Natural killer cell (primary cell): ENCODE measurements around the gene RHEX. TPM values are rescaled to one million over a fixed set of nuclear protein-coding genes. Genes with fewer than 3 reads are reported as not detected.
A peak's percentile ranks its signal among the peaks of the same experiment; 100 is the strongest.

Experiments
- ATAC-seq, 3 donors: fragments of 150-1000 bp in 2 of 3; fragments of 200-7000 bp in 1 of 3; cut with Tn5 transposase; 1 replicate in 1 of 3; 2 replicates in 2 of 3; pipeline ENCODE4 v1.10.0; 2021; ENCODE audit warnings: mild to moderate bottlenecking in 2 of 3, moderate library complexity in 2 of 3
- DNase-seq, 2 donors: peaks; one replicate each; pipeline versions ENCODE4 v3.0.0 to v3.0.0-alpha.2; 2013 to 2021; ENCODE audit warnings: mixed read lengths in 1 of 2
- H3K27ac ChIP-seq: one replicate; pipeline ENCODE4 v1.5.1; 2013; ENCODE audit warnings: mild to moderate bottlenecking, low read length
- H3K27me3 ChIP-seq: one replicate; pipeline ENCODE4 v1.6.1; 2013; ENCODE audit warnings: low read length; ENCODE audit not compliant: control insufficient read depth, insufficient read depth
- H3K36me3 ChIP-seq: one replicate; pipeline ENCODE4 v1.6.1; 2013; ENCODE audit warnings: low read length; ENCODE audit not compliant: control insufficient read depth, insufficient read depth
- H3K4me1 ChIP-seq: one replicate; pipeline ENCODE4 v1.6.1; 2013; ENCODE audit warnings: low read length; ENCODE audit not compliant: control insufficient read depth, insufficient read depth
- H3K4me3 ChIP-seq: one replicate; pipeline ENCODE4 v1.5.1; 2013; ENCODE audit warnings: low read length
- H3K9me3 ChIP-seq: one replicate; pipeline ENCODE4 v1.6.1; 2013; ENCODE audit warnings: low read length; ENCODE audit not compliant: control insufficient read depth, insufficient read depth
- H3K27ac Mint-ChIP-seq, 2 donors: one replicate each; pipeline ENCODE4 v1.8.0; 2022; ENCODE audit warnings: mild to moderate bottlenecking in 2 of 2, mixed read lengths in 2 of 2, moderate library complexity in 1 of 2
- H3K27me3 Mint-ChIP-seq, 2 donors: one replicate each; pipeline ENCODE4 v1.8.0; 2022; ENCODE audit warnings: low read depth in 2 of 2, mixed read lengths in 2 of 2
- H3K36me3 Mint-ChIP-seq: one replicate; pipeline ENCODE4 v1.8.0; 2022; ENCODE audit warnings: mixed read lengths
- H3K4me1 Mint-ChIP-seq, 2 donors: one replicate each; pipeline ENCODE4 v1.8.0; 2022; ENCODE audit warnings: mixed read lengths in 2 of 2
- H3K4me3 Mint-ChIP-seq: one replicate; pipeline ENCODE4 v1.8.0; 2022; ENCODE audit warnings: mild to moderate bottlenecking, moderate library complexity, mixed read lengths
- H3K9me3 Mint-ChIP-seq, 2 donors: one replicate each; pipeline ENCODE4 v1.8.0; 2022; ENCODE audit warnings: mixed read lengths in 2 of 2
- WGBS: methylation state at CpG from one replicate; pipeline ENCODE4 v1.1.7; 2013; ENCODE audit warnings: missing lambda C conversion rate; ENCODE audit not compliant: insufficient coverage; 5-methylcytosine and 5-hydroxymethylcytosine counted together
- intact Hi-C: fragments of 100-400 bp; cut with micrococcal nuclease; formaldehyde crosslinking; loops from one replicate; pipeline ENCODE4 v1.14.2; 2022
- total RNA-seq, 4 donors: library from RNA; stranded (reverse); fragments of 120-200 nt in 1 of 4; gene quantifications; one replicate each; pipeline versions ENCODE4 v1.2.3 to v1.2.4, GENCODE V29; 2013 to 2022
- TF ChIP-seq, protein P1 (sequence below): fragments of 200-600 bp; IDR thresholded peaks from one replicate; pipeline ENCODE4 v1.8.0; 2022; ENCODE audit warnings: antibody characterized with exemption

RHEX gene
- total RNA-seq, 3 donors from 2014 or later (not counting 1 experiment from before 2014, with no cell fraction given): 0.24 to 21.3 TPM; not detected in 1

DNA sequence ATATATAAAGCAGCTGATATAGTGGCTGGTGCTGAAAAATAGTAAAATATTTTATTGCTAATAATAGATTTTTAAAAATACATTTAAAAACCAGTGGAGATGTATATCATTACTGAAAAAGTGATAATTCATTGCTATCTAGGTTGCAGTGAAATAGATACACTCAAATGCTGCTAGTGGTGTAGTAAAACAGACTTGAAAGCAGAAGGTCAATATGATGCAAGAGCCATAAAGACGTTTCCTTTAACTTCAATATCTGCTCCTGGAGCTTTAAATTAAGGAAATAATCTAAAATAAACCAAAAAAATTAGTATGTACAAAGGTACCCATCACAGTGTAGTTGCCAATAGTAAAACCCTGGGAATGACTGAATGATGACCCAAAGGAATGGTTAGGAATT lies 26.2 kb downstream of the RHEX start:
- H3K9me3 Mint-ChIP-seq: no peaks in the 10 kb centered on the region
- H3K27ac ChIP-seq: no peak overlapping the region
- no peak overlapping the region for H3K27ac Mint-ChIP-seq
- intact Hi-C loops: no loop called here
- TF ChIP-seq, protein P1, sequence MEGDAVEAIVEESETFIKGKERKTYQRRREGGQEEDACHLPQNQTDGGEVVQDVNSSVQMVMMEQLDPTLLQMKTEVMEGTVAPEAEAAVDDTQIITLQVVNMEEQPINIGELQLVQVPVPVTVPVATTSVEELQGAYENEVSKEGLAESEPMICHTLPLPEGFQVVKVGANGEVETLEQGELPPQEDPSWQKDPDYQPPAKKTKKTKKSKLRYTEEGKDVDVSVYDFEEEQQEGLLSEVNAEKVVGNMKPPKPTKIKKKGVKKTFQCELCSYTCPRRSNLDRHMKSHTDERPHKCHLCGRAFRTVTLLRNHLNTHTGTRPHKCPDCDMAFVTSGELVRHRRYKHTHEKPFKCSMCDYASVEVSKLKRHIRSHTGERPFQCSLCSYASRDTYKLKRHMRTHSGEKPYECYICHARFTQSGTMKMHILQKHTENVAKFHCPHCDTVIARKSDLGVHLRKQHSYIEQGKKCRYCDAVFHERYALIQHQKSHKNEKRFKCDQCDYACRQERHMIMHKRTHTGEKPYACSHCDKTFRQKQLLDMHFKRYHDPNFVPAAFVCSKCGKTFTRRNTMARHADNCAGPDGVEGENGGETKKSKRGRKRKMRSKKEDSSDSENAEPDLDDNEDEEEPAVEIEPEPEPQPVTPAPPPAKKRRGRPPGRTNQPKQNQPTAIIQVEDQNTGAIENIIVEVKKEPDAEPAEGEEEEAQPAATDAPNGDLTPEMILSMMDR: no peak
- no peak overlapping the region for H3K4me3 ChIP-seq
- H3K36me3 ChIP-seq: no peaks in the 10 kb centered on the region
- peaks cover 8 to 12% of the 10 kb centered on the region in 2 donors for H3K4me1 Mint-ChIP-seq
- DNase-seq: no peak
- H3K9me3 ChIP-seq: no peaks in the 10 kb centered on the region
- H3K27me3 ChIP-seq: no peaks in the 10 kb centered on the region
- H3K36me3 Mint-ChIP-seq: no peaks in the 10 kb centered on the region
- ATAC-seq: no peak
- no CpG with 5 or more reads among the region's 1 CpG for WGBS
- H3K27me3 Mint-ChIP-seq: peaks cover 4 to 16% of the 10 kb centered on the region in 2 donors
- H3K4me1 ChIP-seq: peaks cover 4% of the 10 kb centered on the region
- H3K4me3 Mint-ChIP-seq: no peak overlapping the region

DNA sequence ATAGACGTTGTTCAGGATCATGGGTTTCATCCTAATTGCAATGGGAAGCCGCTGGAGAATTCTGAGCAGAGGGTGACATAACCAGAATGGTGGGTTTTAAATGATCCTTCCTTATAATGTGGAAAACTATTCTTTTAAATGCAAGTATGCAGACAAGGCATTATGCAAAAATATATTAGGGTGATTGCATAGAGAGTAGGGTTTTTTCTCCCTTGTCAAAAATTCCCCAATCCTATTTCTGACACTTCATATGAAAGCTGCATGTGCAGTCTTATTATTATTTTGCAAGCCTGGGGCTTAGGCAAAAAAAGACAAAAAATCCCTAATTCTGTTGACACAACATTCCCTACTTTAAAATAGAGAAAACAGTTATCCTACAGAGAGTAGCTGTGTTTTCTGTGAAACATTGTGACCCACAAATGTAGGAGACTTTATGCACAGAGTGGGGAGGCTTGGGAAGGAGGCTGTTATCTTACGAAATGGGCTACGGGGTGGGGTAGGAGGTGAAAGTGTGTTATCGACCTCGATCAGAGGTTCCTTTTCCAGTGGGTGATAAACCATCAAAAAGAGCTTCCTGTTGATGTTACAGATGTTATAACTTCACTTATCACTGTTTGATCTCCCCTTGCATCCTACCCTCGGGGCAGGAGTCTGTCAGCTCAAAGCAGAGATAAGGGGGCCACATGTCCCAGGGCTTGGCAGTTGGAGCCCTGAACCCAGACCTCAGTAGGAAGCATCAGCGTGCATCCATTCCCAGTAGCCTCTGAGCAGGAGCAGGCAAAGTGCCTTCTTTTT lies 27.2 kb downstream of the RHEX start:
- Histone ChIP-seq H3K4me3 (no peak overlapping the region), H3K27me3 (no peaks in the 10 kb centered on the region), H3K36me3 (no peaks in the 10 kb centered on the region), H3K27ac (no peak overlapping the region), H3K9me3 (no peaks in the 10 kb centered on the region), H3K4me1 (peaks cover 4% of the 10 kb centered on the region)
- ATAC-seq (peak in 1 of 3 donors; percentile 41), DNase-seq (no peak)
- Mint-ChIP-seq H3K9me3 (no peaks in the 10 kb centered on the region), H3K4me1 (peaks cover 8 to 12% of the 10 kb centered on the region in 2 donors), H3K36me3 (no peaks in the 10 kb centered on the region), H3K27me3 (peaks cover under 1 to 7% of the 10 kb centered on the region in 2 donors), H3K27ac (no peak overlapping the region), H3K4me3 (no peak overlapping the region)
- TF ChIP-seq, protein P1: no peak
- WGBS: 26% methylated on average over 8 of the region's 8 CpGs
- intact Hi-C loops: no loop called here

DNA sequence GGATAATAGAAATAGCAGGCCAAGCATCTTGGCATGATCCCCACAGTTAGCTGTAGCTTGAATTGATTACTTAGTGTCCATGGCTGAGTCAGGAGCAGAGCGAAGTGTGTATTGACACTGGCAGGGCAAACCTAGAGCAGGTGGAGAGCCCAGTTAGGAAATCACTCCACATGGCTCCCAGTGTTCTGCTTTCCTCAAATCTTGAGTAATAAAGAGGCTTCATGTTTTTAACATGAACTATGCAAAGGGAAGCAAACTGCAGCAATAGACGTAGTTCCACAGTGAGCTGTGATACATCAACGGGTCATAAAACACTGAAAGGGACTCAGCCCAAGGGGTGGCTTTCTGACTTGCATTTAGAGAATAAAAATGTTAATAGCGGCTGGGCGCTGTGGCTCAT lies 28.9 kb downstream of the RHEX start:
- DNase-seq: no peak
- no peak for ATAC-seq
- H3K9me3 ChIP-seq: no peaks in the 10 kb centered on the region
- H3K27ac ChIP-seq: no peak overlapping the region
- H3K4me1 ChIP-seq: peaks cover 4% of the 10 kb centered on the region
- Mint-ChIP-seq H3K9me3 (no peaks in the 10 kb centered on the region), H3K36me3 (no peaks in the 10 kb centered on the region), H3K27me3 (peaks cover 0 to 7% of the 10 kb centered on the region in 2 donors), H3K4me1 (peaks cover 8 to 12% of the 10 kb centered on the region in 2 donors), H3K4me3 (no peak overlapping the region), H3K27ac (no peak overlapping the region)
- intact Hi-C loops: no loop called here
- no peaks in the 10 kb centered on the region for H3K36me3 ChIP-seq
- WGBS: 90% methylated on average over 5 of the region's 5 CpGs
- TF ChIP-seq, protein P1: no peak
- H3K4me3 ChIP-seq: no peak overlapping the region
- no peaks in the 10 kb centered on the region for H3K27me3 ChIP-seq
